Activated T-cell treated with anti-CD3 and anti-CD28 coated beads, Interleukin-2, amount 50 U/mL, for 72 hours (primary cell): ENCODE measurements around the gene MRNIP. TPM values are rescaled to one million over a fixed set of nuclear protein-coding genes. Genes with fewer than 3 reads are reported as not detected.
A peak's percentile ranks its signal among the peaks of the same experiment; 100 is the strongest.

Experiments used
- ATAC-seq, 2 donors: fragments of 150-1000 bp; cut with Tn5 transposase; replicated peaks in 1 of 2; 2 replicates each; pipeline ENCODE4 v1.10.0; 2021; ENCODE audit warnings: moderate library complexity in 2 of 2, mild to moderate bottlenecking in 1 of 2
- DNase-seq, 2 donors: peaks; one replicate each; pipeline ENCODE4 v3.0.0; 2021 to 2022; ENCODE audit warnings: mixed read lengths in 1 of 2
- H3K27ac Mint-ChIP-seq: one replicate; pipeline ENCODE4 v1.8.0; 2022; ENCODE audit warnings: mild to moderate bottlenecking, moderate library complexity, mixed read lengths
- H3K27me3 Mint-ChIP-seq: one replicate; pipeline ENCODE4 v1.8.0; 2022; ENCODE audit warnings: low read depth, mixed read lengths
- H3K36me3 Mint-ChIP-seq, 2 donors: one replicate each; pipeline ENCODE4 v1.8.0; 2022; ENCODE audit warnings: mixed read lengths in 2 of 2, mild to moderate bottlenecking in 1 of 2; ENCODE audit not compliant: insufficient read depth in 2 of 2
- H3K4me1 Mint-ChIP-seq: one replicate; pipeline ENCODE4 v1.8.0; 2022; ENCODE audit warnings: low read depth, mixed read lengths
- H3K4me3 Mint-ChIP-seq, 2 donors: one replicate each; pipeline ENCODE4 v1.8.0; 2022; ENCODE audit warnings: mild to moderate bottlenecking in 2 of 2, mixed read lengths in 2 of 2, moderate library complexity in 2 of 2
- H3K9me3 Mint-ChIP-seq, 2 donors: one replicate each; pipeline ENCODE4 v1.8.0; 2022; ENCODE audit warnings: mixed read lengths in 2 of 2
- total RNA-seq, 2 donors: library from RNA; stranded (reverse); gene quantifications; one replicate each; pipeline ENCODE4 v1.2.3, GENCODE V29; 2022

MRNIP gene
- total RNA-seq, 2 donors from 2014 or later = 26.4 to 33.3 TPM

DNA sequence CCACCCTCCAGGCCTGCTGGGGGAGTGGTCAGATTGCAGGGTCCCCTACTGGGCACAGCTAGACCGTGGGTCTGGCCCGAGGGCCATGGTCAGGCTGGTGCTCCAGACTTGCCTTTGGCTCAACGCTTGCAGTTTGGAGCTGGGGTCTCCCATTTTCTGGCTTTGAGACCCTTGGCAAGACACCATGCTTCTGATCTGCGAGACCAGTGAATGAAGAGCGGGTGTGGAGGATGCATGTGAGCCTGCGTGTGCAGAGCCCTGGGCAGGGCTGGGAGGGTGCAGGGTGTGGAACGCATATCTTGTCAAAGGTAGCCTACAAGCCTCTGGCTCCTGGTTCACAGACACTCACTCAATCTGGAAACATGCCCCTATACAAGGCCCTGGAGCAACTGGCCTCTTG, 6.1 kb upstream of the MRNIP start:
- no peaks in the 10 kb centered on the region for H3K27me3 Mint-ChIP-seq
- H3K36me3 Mint-ChIP-seq = peaks cover 3 to 10% of the 10 kb centered on the region in 2 donors
- H3K4me1 Mint-ChIP-seq = peaks cover 10% of the 10 kb centered on the region
- no peaks in the 10 kb centered on the region for H3K9me3 Mint-ChIP-seq
- ATAC-seq = no peak
- DNase-seq = no peak
- H3K27ac Mint-ChIP-seq = no peak overlapping the region
- no peak overlapping the region for H3K4me3 Mint-ChIP-seq

DNA sequence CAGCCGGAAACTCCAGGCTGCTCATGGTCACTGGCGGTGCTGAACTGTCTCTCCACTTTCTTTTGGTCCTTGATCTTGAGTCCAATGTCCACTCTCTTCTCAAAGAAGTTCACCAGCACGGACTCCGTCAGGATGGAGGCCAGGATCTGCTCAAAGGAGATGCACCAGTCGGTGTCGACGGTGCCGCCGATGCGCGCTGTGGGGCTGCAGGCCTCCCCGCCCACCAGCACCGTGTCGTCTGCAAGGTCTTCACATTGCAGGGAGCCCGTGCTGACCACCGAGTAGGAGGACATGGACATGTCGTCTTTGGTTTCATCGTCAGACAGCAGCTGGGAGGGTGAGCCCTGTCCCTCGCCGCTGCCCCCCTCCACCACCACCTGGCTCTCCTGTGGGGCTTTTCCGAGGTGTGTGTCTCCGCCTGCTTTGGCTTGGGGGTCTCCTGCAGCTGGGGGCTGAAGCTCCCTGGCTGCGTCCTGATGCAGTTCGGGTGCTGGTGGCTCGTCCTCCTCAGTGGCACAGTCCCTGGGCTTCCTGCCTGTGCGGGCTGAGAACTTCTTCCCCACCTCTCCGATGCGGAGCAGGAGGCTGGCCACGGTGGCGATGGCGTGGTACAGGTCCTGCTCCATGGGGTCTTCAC, 5.0 kb upstream of the MRNIP start:
- ATAC-seq (no peak), DNase-seq (no peak)
- Mint-ChIP-seq H3K4me3 (no peak overlapping the region), H3K27ac (no peak overlapping the region), H3K27me3 (no peaks in the 10 kb centered on the region), H3K36me3 (peaks cover 3 to 10% of the 10 kb centered on the region in 2 donors), H3K9me3 (no peaks in the 10 kb centered on the region), H3K4me1 (peaks cover 14% of the 10 kb centered on the region)

DNA sequence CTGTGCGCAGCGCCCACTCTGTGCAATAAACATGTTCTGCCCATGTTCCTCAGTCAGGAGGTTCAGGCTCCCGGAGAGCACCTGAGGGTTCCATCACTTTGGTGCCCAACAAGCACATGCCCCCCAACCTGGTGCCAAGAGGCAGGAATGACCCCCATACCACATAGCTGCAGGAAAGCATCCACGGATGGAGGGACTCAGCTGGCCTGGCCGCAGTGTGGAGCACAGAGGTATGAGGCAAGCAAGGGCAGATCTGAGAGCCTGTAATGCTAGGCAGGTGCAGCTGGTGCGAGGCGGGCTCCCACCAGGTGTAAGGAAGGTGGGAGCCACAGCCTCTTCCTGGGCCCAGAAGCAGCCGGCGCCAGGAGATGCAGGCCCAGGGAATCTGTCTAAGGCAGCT, 4.3 kb upstream of the MRNIP start:
- Mint-ChIP-seq H3K4me1 (peaks cover 17% of the 10 kb centered on the region), H3K36me3 (peaks cover 3 to 10% of the 10 kb centered on the region in 2 donors), H3K27me3 (no peaks in the 10 kb centered on the region), H3K27ac (no peak overlapping the region), H3K9me3 (no peaks in the 10 kb centered on the region), H3K4me3 (no peak overlapping the region)
- ATAC-seq = no peak
- DNase-seq = no peak

- Mint-ChIP-seq H3K36me3 (peaks cover 3 to 10% of the 10 kb centered on the region in 2 donors), H3K4me3 (no peak overlapping the region), H3K27me3 (no peaks in the 10 kb centered on the region), H3K27ac (no peak overlapping the region), H3K4me1 (peaks cover 23% of the 10 kb centered on the region), H3K9me3 (no peaks in the 10 kb centered on the region)
- ATAC-seq = no peak
- no peak for DNase-seq
Measured at GRCh38 chr5:179862296-179862695, 3.7 kb upstream of the MRNIP start.

- Mint-ChIP-seq H3K27me3 (no peaks in the 10 kb centered on the region), H3K9me3 (no peaks in the 10 kb centered on the region), H3K4me1 (peaks cover 30% of the 10 kb centered on the region), H3K27ac (peak overlapping the region; percentile 48), H3K4me3 (peak overlapping the region; percentile 64 to 87), H3K36me3 (peaks cover 3 to 10% of the 10 kb centered on the region in 2 donors)
- DNase-seq = no peak
- no peak for ATAC-seq
Measured at GRCh38 chr5:179860301-179860700, 1.7 kb upstream of the MRNIP start.

- peaks cover 33% of the 10 kb centered on the region for H3K4me1 Mint-ChIP-seq
- DNase-seq = peak; percentile 66 to 71
- ATAC-seq = peak; percentile 71 to 73
- peak overlapping the region; percentile 87 to 99 for H3K4me3 Mint-ChIP-seq
- H3K27me3 Mint-ChIP-seq = no peaks in the 10 kb centered on the region
- no peaks in the 10 kb centered on the region for H3K9me3 Mint-ChIP-seq
- peaks cover 0 to 7% of the 10 kb centered on the region in 2 donors for H3K36me3 Mint-ChIP-seq
- peak overlapping the region; percentile 88 for H3K27ac Mint-ChIP-seq
Measured at GRCh38 chr5:179858241-179858585, 404 bp downstream of the MRNIP start.

DNA sequence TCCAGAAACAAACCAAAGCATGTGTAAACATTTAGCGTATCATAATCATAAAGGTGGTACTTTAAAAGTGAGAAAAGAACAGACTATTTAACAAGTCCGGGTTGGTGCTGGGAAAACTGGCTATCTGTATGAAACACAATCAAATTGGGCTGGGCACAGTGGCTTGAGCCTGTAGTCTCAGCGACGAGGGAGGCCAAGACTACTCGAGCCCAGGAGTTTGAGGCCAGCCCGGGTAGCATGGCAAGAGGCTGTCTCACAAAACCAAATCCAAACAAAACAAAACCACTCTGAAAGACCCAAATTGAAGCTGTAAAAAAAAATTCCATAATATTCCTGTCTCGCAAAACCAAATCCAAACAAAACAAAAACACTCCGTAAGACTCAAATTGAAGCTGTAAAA, 4.3 kb downstream of the MRNIP start:
- Mint-ChIP-seq H3K9me3 (no peaks in the 10 kb centered on the region), H3K36me3 (peaks cover 3 to 6% of the 10 kb centered on the region in 2 donors), H3K4me1 (peaks cover 20% of the 10 kb centered on the region), H3K4me3 (no peak overlapping the region), H3K27me3 (no peaks in the 10 kb centered on the region), H3K27ac (no peak overlapping the region)
- no peak for DNase-seq
- ATAC-seq = no peak

DNA sequence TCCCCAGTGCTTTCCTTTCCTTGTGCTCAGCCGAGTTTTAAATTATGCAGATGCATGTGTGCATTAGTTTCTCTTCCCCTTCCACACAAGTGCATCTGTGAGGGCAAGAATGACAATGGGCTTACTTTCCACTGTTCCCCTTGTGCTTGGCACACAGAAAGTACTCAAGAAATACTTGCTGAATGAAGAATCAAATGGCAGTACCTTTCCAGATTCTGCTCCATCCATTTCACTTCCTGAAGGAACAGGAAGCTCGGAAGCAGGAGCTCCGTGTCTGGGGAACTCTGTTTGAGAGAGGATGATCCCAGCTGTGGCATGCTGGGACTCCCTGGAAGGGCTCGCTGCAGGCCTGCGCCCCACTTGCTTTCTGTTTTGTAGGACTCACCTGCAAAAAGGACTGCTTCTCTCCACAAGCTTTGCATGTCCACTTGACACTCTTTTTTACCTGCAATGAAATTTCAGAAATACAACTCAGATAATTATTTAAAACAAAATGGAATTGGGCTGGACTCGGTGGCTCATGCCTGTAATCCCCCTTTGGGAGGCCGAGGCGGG, 5.5 kb downstream of the MRNIP start:
- ATAC-seq (no peak), DNase-seq (no peak)
- no peaks in the 10 kb centered on the region for H3K9me3 Mint-ChIP-seq
- no peaks in the 10 kb centered on the region for H3K27me3 Mint-ChIP-seq
- H3K4me1 Mint-ChIP-seq = peaks cover 18% of the 10 kb centered on the region
- H3K27ac Mint-ChIP-seq = no peak overlapping the region
- no peak overlapping the region for H3K4me3 Mint-ChIP-seq
- H3K36me3 Mint-ChIP-seq = peaks cover 3 to 6% of the 10 kb centered on the region in 2 donors

DNA sequence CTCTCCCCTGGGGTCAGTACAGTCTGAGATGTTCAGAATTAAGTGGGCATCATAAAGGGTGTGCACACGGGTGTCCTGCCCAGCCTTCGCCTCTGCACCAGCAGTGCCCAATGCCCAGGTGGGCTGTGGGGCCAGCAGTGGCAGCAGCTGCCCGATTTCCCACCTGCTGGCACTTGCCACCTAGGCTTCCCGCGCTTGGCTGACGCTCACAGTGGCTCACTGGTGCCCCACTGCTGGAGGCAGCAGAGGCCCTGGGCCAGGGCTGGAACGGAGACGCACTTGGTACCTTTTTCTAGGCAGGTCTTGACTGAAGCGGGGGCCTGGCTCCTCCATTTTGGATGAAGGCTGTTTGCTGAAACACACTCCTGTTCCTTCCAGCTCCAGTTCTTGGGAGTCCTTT, 17.0 kb downstream of the MRNIP start:
- H3K27me3 Mint-ChIP-seq = no peaks in the 10 kb centered on the region
- peaks cover 5 to 24% of the 10 kb centered on the region in 2 donors for H3K36me3 Mint-ChIP-seq
- no peak overlapping the region for H3K27ac Mint-ChIP-seq

DNA sequence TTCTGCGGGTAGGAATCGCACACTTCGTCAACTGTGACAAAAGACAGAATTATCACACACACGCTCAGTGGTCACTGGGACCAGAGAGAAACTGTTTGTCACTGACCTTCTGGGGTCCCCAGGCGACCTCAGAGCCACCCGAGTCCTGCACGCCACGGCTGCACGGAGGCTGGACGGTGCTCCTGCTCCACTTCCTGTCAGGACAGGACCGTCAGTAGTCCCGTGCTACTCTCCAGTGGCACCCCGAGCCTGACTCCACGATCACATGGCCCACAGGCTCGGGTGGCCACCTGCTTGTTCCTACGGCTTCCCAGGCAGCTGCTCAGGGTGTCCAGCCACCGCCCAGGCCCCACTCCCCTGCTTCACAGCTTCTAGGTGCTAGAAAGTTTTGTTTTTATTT, 17.9 kb downstream of the MRNIP start:
- Mint-ChIP-seq H3K36me3 (peaks cover 10 to 27% of the 10 kb centered on the region in 2 donors), H3K27me3 (no peaks in the 10 kb centered on the region), H3K9me3 (peaks cover 0 to 2% of the 10 kb centered on the region in 2 donors), H3K27ac (no peak overlapping the region), H3K4me3 (no peak overlapping the region), H3K4me1 (peaks cover 17% of the 10 kb centered on the region)
- no peak for DNase-seq
- no peak for ATAC-seq

More for the DNA sequence above, 17.0 kb downstream of the MRNIP start:
- Mint-ChIP-seq H3K4me1 (peaks cover 9% of the 10 kb centered on the region), H3K4me3 (no peak overlapping the region), H3K9me3 (peaks cover 0 to 2% of the 10 kb centered on the region in 2 donors)
- DNase-seq (no peak), ATAC-seq (no peak)

DNA sequence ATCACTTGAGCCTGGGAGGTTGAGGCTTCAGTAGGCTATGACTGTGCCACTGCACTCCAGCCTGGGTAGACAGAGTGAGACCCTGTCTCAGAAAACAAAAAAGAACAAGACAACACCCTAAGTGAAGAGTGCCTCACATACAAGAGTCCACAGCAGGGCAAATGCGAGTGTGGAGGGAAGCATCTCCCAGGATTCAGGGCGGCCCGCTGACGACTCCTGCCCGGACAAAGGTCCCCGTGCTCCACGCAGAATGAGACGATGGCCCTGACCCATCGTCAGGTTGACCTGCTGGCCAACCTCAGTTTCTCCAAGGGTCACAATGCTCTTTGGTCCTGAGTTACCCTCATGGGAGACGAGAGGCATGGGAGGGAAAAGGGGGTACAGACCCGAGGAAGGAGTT, 18.3 kb downstream of the MRNIP start:
- no peak for ATAC-seq
- no peak for DNase-seq
- H3K36me3 Mint-ChIP-seq = peaks cover 12 to 26% of the 10 kb centered on the region in 2 donors
- H3K27me3 Mint-ChIP-seq = no peaks in the 10 kb centered on the region
- peaks cover 0 to 2% of the 10 kb centered on the region in 2 donors for H3K9me3 Mint-ChIP-seq
- no peak overlapping the region for H3K27ac Mint-ChIP-seq
- H3K4me1 Mint-ChIP-seq = peaks cover 18% of the 10 kb centered on the region
- no peak overlapping the region for H3K4me3 Mint-ChIP-seq

DNA sequence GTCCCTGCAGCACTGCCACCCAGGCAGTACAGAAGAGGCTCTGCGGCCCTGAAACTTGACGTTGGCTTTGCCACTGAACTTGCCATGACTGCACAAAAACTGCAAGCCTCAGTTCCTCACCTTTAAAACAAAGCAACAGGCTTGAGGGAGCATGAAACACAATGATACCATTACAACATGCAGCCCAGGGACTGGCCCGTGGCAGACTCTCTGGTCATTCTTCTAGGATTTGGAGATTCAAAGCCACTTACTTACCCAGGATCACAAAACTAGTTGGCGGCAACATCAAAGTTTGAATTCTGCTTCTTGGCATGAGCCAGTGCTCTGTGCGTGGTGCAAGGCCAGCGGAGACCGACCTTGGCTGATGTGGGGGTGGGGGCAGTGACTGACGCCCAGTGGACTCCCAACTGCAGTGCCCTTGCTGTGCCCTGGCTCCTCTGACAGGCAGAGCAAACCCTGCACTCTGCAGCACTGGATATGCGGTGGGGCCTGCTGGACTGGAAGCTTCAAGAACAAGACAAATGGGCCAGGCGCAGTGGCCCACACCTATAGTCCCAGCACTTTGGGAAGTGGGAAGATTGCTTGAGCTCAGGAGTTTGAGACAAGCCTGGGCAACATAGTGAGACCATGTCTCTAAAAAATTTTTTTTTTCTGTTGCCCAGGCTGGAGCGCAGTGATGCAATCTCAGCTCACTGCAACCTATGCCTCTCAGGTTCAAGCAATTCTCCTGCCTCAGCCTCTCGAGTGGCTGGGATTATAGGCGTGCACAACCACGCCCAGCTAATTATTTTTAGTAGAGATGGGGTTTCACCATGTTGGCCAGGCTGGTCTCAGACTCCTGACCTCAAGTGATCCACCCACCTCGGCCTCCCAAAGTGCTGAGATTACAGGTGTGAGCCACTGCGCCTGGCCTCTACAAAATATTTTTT, 19.0 kb downstream of the MRNIP start:
- Mint-ChIP-seq H3K27me3 (no peaks in the 10 kb centered on the region), H3K4me3 (no peak overlapping the region), H3K4me1 (peaks cover 18% of the 10 kb centered on the region), H3K36me3 (peaks cover 10 to 22% of the 10 kb centered on the region in 2 donors), H3K9me3 (no peaks in the 10 kb centered on the region), H3K27ac (no peak overlapping the region)
- ATAC-seq (no peak), DNase-seq (no peak)
